K562 (cell line): Measurements from ENCODE around the gene CPLX4. TPM values are rescaled to one million over a fixed set of nuclear protein-coding genes. Genes with fewer than 3 reads are reported as not detected.

Source experiments
- ATAC-seq: fragments of 200-7000 bp; cut with Tn5 transposase; 3 replicates; pipeline ENCODE4 v1.9.1; 2020; ENCODE audit warnings: moderate library complexity
- BruUV-seq: library from RNA; stranded (reverse); fragments of 400-500 nt; replicated peaks from 2 replicates; lab custom pipeline; 2021; lab: Mats Ljungman, UMichigan
- CTCF ChIA-PET: fragments of 300-600 bp; formaldehyde crosslinking; extraction: SDS; loops from one replicate; lab custom pipeline; 2021; ENCODE audit warnings: low intra/inter-chr PET ratio; lab: Yijun Ruan, JAX
- POLR2A ChIA-PET: fragments of 300-600, 350-650 bp; sonication (Branson Sonifier 250); formaldehyde crosslinking; extraction: SDS; loops from one replicate; lab custom pipeline; 2021; ENCODE audit warnings: antibody characterized with exemption, inconsistent platforms; lab: Yijun Ruan, JAX
- DNase-seq, 4 experiments: peaks; one replicate each; pipeline versions ENCODE4 v3.0.0 to v3.0.0-alpha.2; 2011 to 2018; ENCODE audit warnings: low spot score in 3 of 4, mixed read lengths in 3 of 4; ENCODE audit errors: extremely low read depth in 1 of 4
- FAIRE-seq: peaks from 2 replicates; lab custom pipeline; 2011; peaks lifted over from hg19 to GRCh38; lab: Jason Lieb, UNC
- H2AFZ ChIP-seq: 2 replicates; pipeline ENCODE4 v1.6.0; 2011; ENCODE audit warnings: low read depth, low read length, control low read depth, inconsistent platforms
- H3K27ac ChIP-seq: fragments of 200-600 bp; 3 replicates; pipeline ENCODE4 v1.8.0; 2011; ENCODE audit warnings: low read depth, mild to moderate bottlenecking, control low read depth, inconsistent platforms, low read length, moderate library complexity, mixed read lengths; ENCODE audit errors: extremely low read depth
- H3K27me3 ChIP-seq, 2 experiments: fragments of 300-600 bp in 1 of 2; 2 replicates in 1 of 2; 3 replicates in 1 of 2; pipeline versions ENCODE4 v1.6.0 to v1.8.0; 2011; ENCODE audit warnings: inconsistent platforms in 2 of 2, low read length in 2 of 2, mild to moderate bottlenecking in 1 of 2, mixed read lengths in 1 of 2, moderate library complexity in 1 of 2; ENCODE audit not compliant: control insufficient read depth in 2 of 2, insufficient read depth in 2 of 2
- H3K36me3 ChIP-seq: fragments of 300-600 bp; 3 replicates; pipeline ENCODE4 v1.8.0; 2011; ENCODE audit warnings: mild to moderate bottlenecking, low read length, inconsistent platforms; ENCODE audit not compliant: control insufficient read depth, insufficient read depth
- H3K4me1 ChIP-seq, 2 experiments: fragments of 200-600 bp in 1 of 2; replicated peaks in 1 of 2; 2 replicates in 1 of 2; 3 replicates in 1 of 2; pipeline versions ENCODE4 v1.5.1 to v1.8.0; 2011; ENCODE audit warnings: inconsistent platforms in 2 of 2, low read length in 2 of 2, mild to moderate bottlenecking in 1 of 2, mixed read lengths in 1 of 2, moderate library complexity in 1 of 2; ENCODE audit not compliant: control insufficient read depth in 2 of 2, insufficient read depth in 2 of 2
- H3K4me2 ChIP-seq: 2 replicates; pipeline ENCODE4 v1.6.1; 2011; ENCODE audit warnings: low read length, control low read depth, inconsistent platforms, mixed read lengths; ENCODE audit not compliant: insufficient read depth
- H3K4me3 ChIP-seq: fragments of 200-600 bp; sonication (generic), shearing (Covaris generic); 2 replicates; pipeline ENCODE4 v1.5.1; 2016; ENCODE audit warnings: control low read depth, inconsistent platforms
- H3K79me2 ChIP-seq: fragments of 200-600 bp; 3 replicates; pipeline ENCODE4 v1.8.0; 2011; ENCODE audit warnings: low read length, inconsistent platforms; ENCODE audit not compliant: control insufficient read depth, insufficient read depth
- H3K9ac ChIP-seq, 2 experiments: 2 replicates each; pipeline versions ENCODE4 v1.6.0 to v1.6.1; 2011; ENCODE audit warnings: low read depth in 2 of 2, low read length in 2 of 2, control low read depth in 1 of 2, inconsistent platforms in 1 of 2, mild to moderate bottlenecking in 1 of 2, mixed read lengths in 1 of 2; ENCODE audit not compliant: insufficient read depth in 1 of 2
- H3K9me1 ChIP-seq: one replicate; pipeline ENCODE4 v1.6.0; 2011; ENCODE audit warnings: inconsistent platforms, mild to moderate bottlenecking, low read length, moderate library complexity; ENCODE audit not compliant: control insufficient read depth, insufficient read depth
- H3K9me3 ChIP-seq: replicated peaks from 2 replicates; pipeline ENCODE4 v1.5.1; 2011; ENCODE audit warnings: low read depth, low read length, inconsistent platforms; ENCODE audit not compliant: control insufficient read depth, insufficient read depth
- H4K20me1 ChIP-seq: replicated peaks from 2 replicates; pipeline ENCODE4 v1.6.1; 2011; ENCODE audit warnings: low read length, inconsistent platforms, mixed read lengths; ENCODE audit not compliant: control insufficient read depth, insufficient read depth
- CEBPB ChIP-seq: fragments of 450-650 bp; IDR thresholded peaks from 2 replicates; pipeline ENCODE4 v1.6.1; 2016; ENCODE audit warnings: missing genetic modification characterization, missing compliant biosample characterization
- HMGN3 ChIP-seq: IDR thresholded peaks from 2 replicates; pipeline ENCODE4 v1.6.1; 2011; ENCODE audit warnings: borderline replicate concordance, low read depth, mild to moderate bottlenecking, mixed read lengths, low read length; ENCODE audit not compliant: insufficient read length; ENCODE audit errors: extremely low read depth
- KHSRP ChIP-seq: fragments of 450-650 bp; IDR thresholded peaks from 2 replicates; pipeline ENCODE4 v1.6.1; 2017
- MYBL2 ChIP-seq, 2 experiments: fragments of 450-650 bp in 1 of 2; sonication (generic) in 1 of 2; formaldehyde crosslinking in 1 of 2; IDR thresholded peaks; 2 replicates each; pipeline versions ENCODE4 v1.6.1 to v1.8.1; 2017 to 2022; ENCODE audit warnings: borderline replicate concordance in 1 of 2, inconsistent platforms in 1 of 2, low read depth in 1 of 2, mild to moderate bottlenecking in 1 of 2, missing genetic modification reagents in 1 of 2, moderate library complexity in 1 of 2
- NFXL1 ChIP-seq: fragments of 450-650 bp; formaldehyde crosslinking; IDR thresholded peaks from 2 replicates; pipeline ENCODE4 v1.4.0; 2021; ENCODE audit warnings: mild to moderate bottlenecking
- U2AF1 ChIP-seq: fragments of 200-400 bp; formaldehyde crosslinking; optimal IDR thresholded peaks from 2 replicates; pipeline ENCODE3; 2017; ENCODE audit warnings: mild to moderate bottlenecking, low read depth, low read length, moderate library complexity
- ZNF140 ChIP-seq: fragments of 250-450 bp; sonication (Bioruptor Pico); IDR thresholded peaks from 2 replicates; pipeline ENCODE4 v1.8.0; 2021; ENCODE audit warnings: moderate library complexity, mild to moderate bottlenecking, inconsistent platforms
- ZSCAN32 ChIP-seq: fragments of 450-650 bp; formaldehyde crosslinking; IDR thresholded peaks from 2 replicates; pipeline ENCODE4 v1.4.0; 2020; ENCODE audit warnings: mild to moderate bottlenecking, moderate library complexity
- WGBS: fragments of 100-300 bp; shearing (Covaris generic); methylation state at CpG from one replicate; pipeline ENCODE4 v1.1.6; 2016; ENCODE audit warnings: low coverage, mixed read lengths; ENCODE audit not compliant: insufficient coverage; ENCODE audit errors: missing lambda C conversion rate; 5-methylcytosine and 5-hydroxymethylcytosine counted together
- in situ Hi-C: fragments of 300-500 bp; cut with MboI; formaldehyde crosslinking; loops from 4 replicates; pipeline ENCODE4 v1.15.0; 2018; ENCODE audit warnings: inconsistent platforms, mixed read lengths
- intact Hi-C: fragments of 100-400 bp; cut with micrococcal nuclease; formaldehyde crosslinking; loops from 2 replicates; pipeline ENCODE4 v1.14.2; 2022
- polyA plus RNA-seq, 8 experiments: library from polyadenylated mRNA; depleted of rRNA in 4 of 8; stranded (reverse) in 5 of 8; unstranded in 3 of 8; fragments of >200 nt; fragmentation: Nextera tagmentation in 2 of 8; fragmentation: Illumina TruSeq in 1 of 8; extraction: Ambion mirVana in 2 of 8; extraction: Trizol in 1 of 8; gene quantifications; 2 replicates each; pipeline versions ENCODE4 v1.2.1 to v1.2.3, GENCODE V29; 2011 to 2014; ENCODE audit warnings: inconsistent platforms in 1 of 8, missing spikeins in 1 of 8
- total RNA-seq, 7 experiments: library from RNA; depleted of rRNA in 6 of 7; stranded (reverse); fragments of >200 nt in 6 of 7; fragmentation: Illumina TruSeq in 2 of 7; extraction: Trizol in 2 of 7; gene quantifications; 2 replicates each; pipeline versions ENCODE4 v1.2.1 to v1.2.3, GENCODE V29; 2011 to 2021; ENCODE audit warnings: low replicate concordance in 1 of 7
- TF ChIP-seq, protein P1 (sequence below): fragments of 450-650 bp; IDR thresholded peaks from 2 replicates; pipeline ENCODE4 v1.6.1; 2016; ENCODE audit warnings: missing biosample characterization, missing genetic modification characterization
- TF ChIP-seq, protein P2 (sequence below): IDR thresholded peaks from 2 replicates; pipeline ENCODE4 v1.6.1; 2011; ENCODE audit warnings: borderline replicate concordance, low read depth, mild to moderate bottlenecking, moderate library complexity, low read length; ENCODE audit not compliant: insufficient read depth, poor library complexity, severe bottlenecking
- TF ChIP-seq, protein P3 (sequence below): fragments of 250-450 bp; sonication (Bioruptor Pico); IDR thresholded peaks from 2 replicates; pipeline ENCODE4 v1.8.0; 2021; ENCODE audit warnings: mild to moderate bottlenecking, moderate library complexity
- TF ChIP-seq, protein P4 (sequence below): sonication (generic); formaldehyde crosslinking; IDR thresholded peaks from 2 replicates; pipeline ENCODE4 v1.8.1; 2023; ENCODE audit warnings: mild to moderate bottlenecking, missing genetic modification reagents

Gene CPLX4
- total and polyA plus RNA-seq, 9 of the 15 experiments (the other 6 are each of a cell fraction or from before 2014, with no cell fraction given): not detected

DNA sequence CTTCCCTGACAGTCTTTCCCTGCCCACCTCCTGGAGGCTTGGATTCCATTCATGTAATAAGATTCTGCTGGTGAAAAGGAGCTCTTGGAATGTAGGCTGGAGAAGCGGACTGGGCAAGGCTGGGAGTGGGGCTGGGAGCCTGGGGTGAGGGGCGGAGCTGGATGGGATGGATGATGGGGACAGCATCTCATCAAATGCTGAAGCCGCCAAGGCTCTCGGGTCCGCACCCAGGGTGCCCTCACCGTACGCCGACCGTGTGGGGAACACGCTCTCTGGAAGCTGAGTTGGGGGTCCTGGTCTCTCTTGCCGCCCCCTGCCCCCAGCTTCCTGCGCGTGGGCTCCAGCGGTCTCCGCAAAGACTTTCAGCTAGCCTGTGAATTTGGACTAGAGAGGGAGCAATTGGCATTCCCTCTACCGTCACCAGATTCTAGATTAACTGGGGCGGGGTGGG lies 54.3 kb downstream of the CPLX4 start:
- Histone ChIP-seq H3K9me1 (no peaks in the 10 kb centered on the region), H3K27ac (no peak overlapping the region), H3K9ac (no peak overlapping the region), H4K20me1 (no peaks in the 10 kb centered on the region), H3K27me3 (peaks cover 3 to 30% of the 10 kb centered on the region in 2 experiments; a peak in 3 of 5 replicates), H2AFZ (no peak overlapping the region), H3K36me3 (no peaks in the 10 kb centered on the region), H3K9me3 (no peaks in the 10 kb centered on the region), H3K4me2 (no peak overlapping the region), H3K4me1 (peaks cover 0 to 17% of the 10 kb centered on the region in 2 experiments; a peak in 2 of 5 replicates), H3K79me2 (no peaks in the 10 kb centered on the region), H3K4me3 (no peak overlapping the region)
- in situ Hi-C loops: no loop called here
- intact Hi-C loops: no loop called here
- DNase-seq (no peak), ATAC-seq (no peak), FAIRE-seq (no peak)
- TF ChIP-seq, protein P1, sequence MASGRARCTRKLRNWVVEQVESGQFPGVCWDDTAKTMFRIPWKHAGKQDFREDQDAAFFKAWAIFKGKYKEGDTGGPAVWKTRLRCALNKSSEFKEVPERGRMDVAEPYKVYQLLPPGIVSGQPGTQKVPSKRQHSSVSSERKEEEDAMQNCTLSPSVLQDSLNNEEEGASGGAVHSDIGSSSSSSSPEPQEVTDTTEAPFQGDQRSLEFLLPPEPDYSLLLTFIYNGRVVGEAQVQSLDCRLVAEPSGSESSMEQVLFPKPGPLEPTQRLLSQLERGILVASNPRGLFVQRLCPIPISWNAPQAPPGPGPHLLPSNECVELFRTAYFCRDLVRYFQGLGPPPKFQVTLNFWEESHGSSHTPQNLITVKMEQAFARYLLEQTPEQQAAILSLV (tag): no peak
- no peak for TF ChIP-seq NFXL1 (CRISPR knock-in tag)
- TF ChIP-seq ZSCAN32 (CRISPR knock-in tag): no peak
- TF ChIP-seq, protein P2, sequence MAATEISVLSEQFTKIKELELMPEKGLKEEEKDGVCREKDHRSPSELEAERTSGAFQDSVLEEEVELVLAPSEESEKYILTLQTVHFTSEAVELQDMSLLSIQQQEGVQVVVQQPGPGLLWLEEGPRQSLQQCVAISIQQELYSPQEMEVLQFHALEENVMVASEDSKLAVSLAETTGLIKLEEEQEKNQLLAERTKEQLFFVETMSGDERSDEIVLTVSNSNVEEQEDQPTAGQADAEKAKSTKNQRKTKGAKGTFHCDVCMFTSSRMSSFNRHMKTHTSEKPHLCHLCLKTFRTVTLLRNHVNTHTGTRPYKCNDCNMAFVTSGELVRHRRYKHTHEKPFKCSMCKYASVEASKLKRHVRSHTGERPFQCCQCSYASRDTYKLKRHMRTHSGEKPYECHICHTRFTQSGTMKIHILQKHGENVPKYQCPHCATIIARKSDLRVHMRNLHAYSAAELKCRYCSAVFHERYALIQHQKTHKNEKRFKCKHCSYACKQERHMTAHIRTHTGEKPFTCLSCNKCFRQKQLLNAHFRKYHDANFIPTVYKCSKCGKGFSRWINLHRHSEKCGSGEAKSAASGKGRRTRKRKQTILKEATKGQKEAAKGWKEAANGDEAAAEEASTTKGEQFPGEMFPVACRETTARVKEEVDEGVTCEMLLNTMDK: no peak
- TF ChIP-seq, protein P3, sequence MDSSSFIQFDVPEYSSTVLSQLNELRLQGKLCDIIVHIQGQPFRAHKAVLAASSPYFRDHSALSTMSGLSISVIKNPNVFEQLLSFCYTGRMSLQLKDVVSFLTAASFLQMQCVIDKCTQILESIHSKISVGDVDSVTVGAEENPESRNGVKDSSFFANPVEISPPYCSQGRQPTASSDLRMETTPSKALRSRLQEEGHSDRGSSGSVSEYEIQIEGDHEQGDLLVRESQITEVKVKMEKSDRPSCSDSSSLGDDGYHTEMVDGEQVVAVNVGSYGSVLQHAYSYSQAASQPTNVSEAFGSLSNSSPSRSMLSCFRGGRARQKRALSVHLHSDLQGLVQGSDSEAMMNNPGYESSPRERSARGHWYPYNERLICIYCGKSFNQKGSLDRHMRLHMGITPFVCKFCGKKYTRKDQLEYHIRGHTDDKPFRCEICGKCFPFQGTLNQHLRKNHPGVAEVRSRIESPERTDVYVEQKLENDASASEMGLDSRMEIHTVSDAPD (CRISPR knock-in tag): no peak
- no peak for TF ChIP-seq CEBPB (tag)
- TF ChIP-seq HMGN3: no peak
- TF ChIP-seq U2AF1: no peak
- no peak for TF ChIP-seq ZNF140 (CRISPR knock-in tag)
- TF ChIP-seq MYBL2 (IDR thresholded peaks at IDR 0.05; ENCODE audit: low read depth): no peak
- TF ChIP-seq MYBL2 (CRISPR knock-in tag; IDR thresholded peaks at IDR 0.05; ENCODE audit: borderline replicate concordance): no peak
- no peak for TF ChIP-seq KHSRP
- TF ChIP-seq, protein P4, sequence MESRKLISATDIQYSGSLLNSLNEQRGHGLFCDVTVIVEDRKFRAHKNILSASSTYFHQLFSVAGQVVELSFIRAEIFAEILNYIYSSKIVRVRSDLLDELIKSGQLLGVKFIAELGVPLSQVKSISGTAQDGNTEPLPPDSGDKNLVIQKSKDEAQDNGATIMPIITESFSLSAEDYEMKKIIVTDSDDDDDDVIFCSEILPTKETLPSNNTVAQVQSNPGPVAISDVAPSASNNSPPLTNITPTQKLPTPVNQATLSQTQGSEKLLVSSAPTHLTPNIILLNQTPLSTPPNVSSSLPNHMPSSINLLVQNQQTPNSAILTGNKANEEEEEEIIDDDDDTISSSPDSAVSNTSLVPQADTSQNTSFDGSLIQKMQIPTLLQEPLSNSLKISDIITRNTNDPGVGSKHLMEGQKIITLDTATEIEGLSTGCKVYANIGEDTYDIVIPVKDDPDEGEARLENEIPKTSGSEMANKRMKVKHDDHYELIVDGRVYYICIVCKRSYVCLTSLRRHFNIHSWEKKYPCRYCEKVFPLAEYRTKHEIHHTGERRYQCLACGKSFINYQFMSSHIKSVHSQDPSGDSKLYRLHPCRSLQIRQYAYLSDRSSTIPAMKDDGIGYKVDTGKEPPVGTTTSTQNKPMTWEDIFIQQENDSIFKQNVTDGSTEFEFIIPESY: no peak
- CTCF ChIA-PET: no interaction called here
- POLR2A ChIA-PET: interaction anchor here (0.6 kb wide), 1 partner anchor 193 kb away, joined by 3 read pairs; no protein-coding TSS in a partner anchor
- WGBS: 67% methylated on average over 3 of the region's 17 CpGs
- no TSS peak for BruUV-seq
